Neural cell (in vitro differentiated cells): ENCODE results near the gene MAN1B1. TPM values are rescaled to one million over a fixed set of nuclear protein-coding genes. Genes with fewer than 3 reads are reported as not detected.

Source experiments
- H2AFZ ChIP-seq: fragments of 200-600, 300-800 bp; sonication (generic), shearing (Covaris generic); 2 replicates; pipeline ENCODE4 v1.6.0; 2014; ENCODE audit warnings: low read depth, mild to moderate bottlenecking, antibody characterized with exemption, low read length, moderate library complexity
- H3F3A ChIP-seq: fragments of 200-600 bp; shearing (Covaris generic); 2 replicates; pipeline ENCODE4 v1.6.1; 2016; ENCODE audit warnings: mild to moderate bottlenecking, moderate library complexity, mixed read lengths, antibody characterized with exemption, low read length; ENCODE audit not compliant: insufficient read depth, poor library complexity, severe bottlenecking
- H3K27ac ChIP-seq: fragments of 200-600, 300-800 bp; sonication (generic), shearing (Covaris generic); 2 replicates; pipeline ENCODE4 v1.5.1; 2014; ENCODE audit warnings: mild to moderate bottlenecking, low read length, moderate library complexity
- H3K27me3 ChIP-seq: fragments of 300-800, 200-600 bp; sonication (generic), shearing (Covaris generic); 2 replicates; pipeline ENCODE4 v1.6.0; 2014; ENCODE audit warnings: mild to moderate bottlenecking, low read depth, low read length, moderate library complexity; ENCODE audit not compliant: insufficient read depth
- H3K36me3 ChIP-seq: fragments of 300-800, 200-600 bp; sonication (generic), shearing (Covaris generic); 2 replicates; pipeline ENCODE4 v1.5.1; 2014; ENCODE audit warnings: mild to moderate bottlenecking, antibody characterized with exemption, low read length, moderate library complexity; ENCODE audit not compliant: insufficient read depth
- H3K4me2 ChIP-seq: fragments of 300-800, 200-600 bp; sonication (generic), shearing (Covaris generic); 2 replicates; pipeline ENCODE4 v1.6.0; 2014; ENCODE audit warnings: mild to moderate bottlenecking, low read length
- H3K4me3 ChIP-seq: fragments of 300-800, 200-600 bp; sonication (generic), shearing (Covaris generic); 2 replicates; pipeline ENCODE4 v1.5.1; 2014; ENCODE audit warnings: mild to moderate bottlenecking, low read length, moderate library complexity
- H3K79me2 ChIP-seq: fragments of 200-600 bp; shearing (Covaris generic); replicated peaks from 2 replicates; pipeline ENCODE4 v1.6.0; 2014; ENCODE audit warnings: mild to moderate bottlenecking, low read length, moderate library complexity; ENCODE audit not compliant: insufficient read depth
- H3K9ac ChIP-seq: fragments of 300-800, 200-600 bp; sonication (generic), shearing (Covaris generic); 2 replicates; pipeline ENCODE4 v1.6.1; 2016; ENCODE audit warnings: mild to moderate bottlenecking, low read length, mixed read lengths
- H3K9me2 ChIP-seq: fragments of 200-600 bp; shearing (Covaris generic); 2 replicates; pipeline ENCODE4 v1.6.1; 2016; ENCODE audit warnings: mild to moderate bottlenecking, low read length, mixed read lengths; ENCODE audit not compliant: insufficient read depth
- H3K9me3 ChIP-seq: fragments of 200-600, 300-800 bp; sonication (generic), shearing (Covaris generic); 2 replicates; pipeline ENCODE4 v1.6.1; 2016; ENCODE audit warnings: mild to moderate bottlenecking, mixed run types, low read length, moderate library complexity, mixed read lengths
- H4K20me1 ChIP-seq: fragments of 200-600 bp; shearing (Covaris generic); 2 replicates; pipeline ENCODE4 v1.6.1; 2016; ENCODE audit warnings: mild to moderate bottlenecking, mixed run types; ENCODE audit not compliant: insufficient read depth
- CTCF ChIP-seq: fragments of 450-650 bp; IDR thresholded peaks from 2 replicates; pipeline ENCODE4 v1.5.1; 2014; ENCODE audit warnings: antibody characterized with exemption, mild to moderate bottlenecking, moderate library complexity; ENCODE audit not compliant: poor library complexity, severe bottlenecking
- EP300 ChIP-seq: fragments of 450-650 bp; conservative IDR thresholded peaks from 2 replicates; pipeline ENCODE4 v1.6.1; 2014; ENCODE audit warnings: antibody characterized with exemption, mild to moderate bottlenecking, moderate library complexity; ENCODE audit not compliant: poor library complexity, severe bottlenecking
- EZH2 ChIP-seq: fragments of 200-600, 300-800 bp; shearing (Covaris generic), sonication (generic); IDR thresholded peaks from 2 replicates; pipeline ENCODE4 v1.6.1; 2014; ENCODE audit warnings: antibody characterized with exemption, low read length, borderline replicate concordance, mild to moderate bottlenecking; ENCODE audit not compliant: insufficient read depth, poor library complexity, severe bottlenecking
- MXI1 ChIP-seq: fragments of 450-650 bp; conservative IDR thresholded peaks from 2 replicates; pipeline ENCODE4 v1.6.1; 2014; ENCODE audit warnings: antibody characterized with exemption, mild to moderate bottlenecking; ENCODE audit not compliant: poor library complexity, severe bottlenecking
- POLR2AphosphoS5 ChIP-seq: IDR thresholded peaks from 2 replicates; pipeline ENCODE4 v1.6.1; 2012
- RAD21 ChIP-seq: fragments of 450-650 bp; conservative IDR thresholded peaks from 2 replicates; pipeline ENCODE4 v1.6.1; 2014; ENCODE audit warnings: antibody characterized with exemption, mild to moderate bottlenecking, moderate library complexity
- SMC3 ChIP-seq: fragments of 450-650 bp; conservative IDR thresholded peaks from 2 replicates; pipeline ENCODE4 v1.6.1; 2014; ENCODE audit warnings: antibody characterized with exemption, mild to moderate bottlenecking, moderate library complexity; ENCODE audit not compliant: poor library complexity
- TAF1 ChIP-seq: IDR thresholded peaks from 2 replicates; pipeline ENCODE4 v1.6.1; 2012; ENCODE audit warnings: low read depth
- polyA plus RNA-seq: library from polyadenylated mRNA; depleted of rRNA; stranded (reverse); fragments of >200 nt; gene quantifications from 2 replicates; pipeline ENCODE4 v1.2.3, GENCODE V29; 2014
- TF ChIP-seq, protein P1 (sequence below): IDR thresholded peaks from 2 replicates; pipeline ENCODE4 v1.6.1; 2012; ENCODE audit warnings: borderline replicate concordance

MAN1B1 gene
- polyA plus RNA-seq, 1 donor from 2014 or later: 72.0 TPM

- no peaks in the 10 kb centered on the region for H3K9me2 ChIP-seq
- H3K4me2 ChIP-seq: no peak overlapping the region
- no peaks in the 10 kb centered on the region for H4K20me1 ChIP-seq
- H3K9me3 ChIP-seq: no peaks in the 10 kb centered on the region
- no peak overlapping the region for H2AFZ ChIP-seq
- no peak overlapping the region for H3K9ac ChIP-seq
- no peaks in the 10 kb centered on the region for H3F3A ChIP-seq
- H3K4me3 ChIP-seq: no peak overlapping the region
- peaks cover 3% of the 10 kb centered on the region for H3K79me2 ChIP-seq
- TF ChIP-seq RAD21 (no peak), POLR2AphosphoS5 (no peak), CTCF (no peak), SMC3 (no peak), MXI1 (no peak), EP300 (no peak)
- H3K27me3 ChIP-seq: peaks cover 7% of the 10 kb centered on the region
- no peak overlapping the region for H3K27ac ChIP-seq
- H3K36me3 ChIP-seq: no peaks in the 10 kb centered on the region
Observed at GRCh38 chr9:137089232-137089947, 2.6 kb downstream of the MAN1B1 start.

DNA sequence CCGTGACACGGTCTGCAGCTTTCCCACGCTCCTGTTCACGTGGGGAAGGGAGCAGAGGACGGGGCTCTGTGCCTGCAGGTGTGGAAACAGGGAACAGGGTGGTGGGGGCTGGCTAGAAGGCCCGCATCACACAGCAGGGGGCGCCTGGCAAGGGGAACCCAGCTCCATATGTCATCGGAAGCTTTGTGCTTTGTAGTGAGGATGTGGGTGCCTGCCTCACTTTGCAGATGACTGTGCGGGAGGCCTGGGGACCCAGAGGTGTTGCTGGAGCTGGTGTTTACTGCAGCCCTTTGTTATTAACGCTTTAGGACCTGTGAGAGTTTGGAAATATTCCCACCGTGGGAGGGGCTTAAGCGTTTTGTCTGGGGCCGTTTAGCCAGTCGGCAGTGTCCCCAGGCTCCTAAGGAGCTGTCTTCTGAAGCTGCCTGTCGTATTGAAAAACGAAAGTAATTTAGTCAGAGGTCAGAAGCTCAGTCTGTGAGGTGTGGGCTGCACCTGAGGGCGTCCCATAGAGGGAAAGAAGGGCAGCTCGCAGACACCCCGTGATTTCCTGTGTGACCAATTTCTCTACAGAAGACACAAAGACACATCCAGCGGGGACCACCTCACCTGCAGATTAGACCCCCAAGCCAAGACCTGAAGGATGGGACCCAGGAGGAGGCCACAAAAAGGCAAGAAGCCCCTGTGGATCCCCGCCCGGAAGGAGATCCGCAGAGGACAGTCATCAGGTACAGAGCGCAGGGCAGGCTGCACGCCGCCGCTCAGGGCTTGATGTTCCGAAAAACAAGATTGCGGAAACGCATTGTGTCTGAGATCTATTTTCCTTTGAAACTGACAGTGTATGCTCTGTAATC, 9.1 kb downstream of the MAN1B1 start:
- no peaks in the 10 kb centered on the region for H3K79me2 ChIP-seq
- no peak overlapping the region for H3K4me3 ChIP-seq
- no peaks in the 10 kb centered on the region for H3F3A ChIP-seq
- H3K4me2 ChIP-seq: no peak overlapping the region
- H2AFZ ChIP-seq: no peak overlapping the region
- H3K36me3 ChIP-seq: no peaks in the 10 kb centered on the region
- TF ChIP-seq MXI1 (no peak), SMC3 (no peak), EZH2 (no peak), RAD21 (no peak), TAF1 (no peak), CTCF (no peak)
- TF ChIP-seq, protein P1, sequence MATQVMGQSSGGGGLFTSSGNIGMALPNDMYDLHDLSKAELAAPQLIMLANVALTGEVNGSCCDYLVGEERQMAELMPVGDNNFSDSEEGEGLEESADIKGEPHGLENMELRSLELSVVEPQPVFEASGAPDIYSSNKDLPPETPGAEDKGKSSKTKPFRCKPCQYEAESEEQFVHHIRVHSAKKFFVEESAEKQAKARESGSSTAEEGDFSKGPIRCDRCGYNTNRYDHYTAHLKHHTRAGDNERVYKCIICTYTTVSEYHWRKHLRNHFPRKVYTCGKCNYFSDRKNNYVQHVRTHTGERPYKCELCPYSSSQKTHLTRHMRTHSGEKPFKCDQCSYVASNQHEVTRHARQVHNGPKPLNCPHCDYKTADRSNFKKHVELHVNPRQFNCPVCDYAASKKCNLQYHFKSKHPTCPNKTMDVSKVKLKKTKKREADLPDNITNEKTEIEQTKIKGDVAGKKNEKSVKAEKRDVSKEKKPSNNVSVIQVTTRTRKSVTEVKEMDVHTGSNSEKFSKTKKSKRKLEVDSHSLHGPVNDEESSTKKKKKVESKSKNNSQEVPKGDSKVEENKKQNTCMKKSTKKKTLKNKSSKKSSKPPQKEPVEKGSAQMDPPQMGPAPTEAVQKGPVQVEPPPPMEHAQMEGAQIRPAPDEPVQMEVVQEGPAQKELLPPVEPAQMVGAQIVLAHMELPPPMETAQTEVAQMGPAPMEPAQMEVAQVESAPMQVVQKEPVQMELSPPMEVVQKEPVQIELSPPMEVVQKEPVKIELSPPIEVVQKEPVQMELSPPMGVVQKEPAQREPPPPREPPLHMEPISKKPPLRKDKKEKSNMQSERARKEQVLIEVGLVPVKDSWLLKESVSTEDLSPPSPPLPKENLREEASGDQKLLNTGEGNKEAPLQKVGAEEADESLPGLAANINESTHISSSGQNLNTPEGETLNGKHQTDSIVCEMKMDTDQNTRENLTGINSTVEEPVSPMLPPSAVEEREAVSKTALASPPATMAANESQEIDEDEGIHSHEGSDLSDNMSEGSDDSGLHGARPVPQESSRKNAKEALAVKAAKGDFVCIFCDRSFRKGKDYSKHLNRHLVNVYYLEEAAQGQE: no peak
- H3K27ac ChIP-seq: no peak overlapping the region
- no peaks in the 10 kb centered on the region for H3K27me3 ChIP-seq
- H3K9me2 ChIP-seq: no peaks in the 10 kb centered on the region
- H4K20me1 ChIP-seq: no peaks in the 10 kb centered on the region
- H3K9me3 ChIP-seq: no peaks in the 10 kb centered on the region
- H3K9ac ChIP-seq: no peak overlapping the region
